ENCODE measurements around the gene ICAM1.

DNA sequence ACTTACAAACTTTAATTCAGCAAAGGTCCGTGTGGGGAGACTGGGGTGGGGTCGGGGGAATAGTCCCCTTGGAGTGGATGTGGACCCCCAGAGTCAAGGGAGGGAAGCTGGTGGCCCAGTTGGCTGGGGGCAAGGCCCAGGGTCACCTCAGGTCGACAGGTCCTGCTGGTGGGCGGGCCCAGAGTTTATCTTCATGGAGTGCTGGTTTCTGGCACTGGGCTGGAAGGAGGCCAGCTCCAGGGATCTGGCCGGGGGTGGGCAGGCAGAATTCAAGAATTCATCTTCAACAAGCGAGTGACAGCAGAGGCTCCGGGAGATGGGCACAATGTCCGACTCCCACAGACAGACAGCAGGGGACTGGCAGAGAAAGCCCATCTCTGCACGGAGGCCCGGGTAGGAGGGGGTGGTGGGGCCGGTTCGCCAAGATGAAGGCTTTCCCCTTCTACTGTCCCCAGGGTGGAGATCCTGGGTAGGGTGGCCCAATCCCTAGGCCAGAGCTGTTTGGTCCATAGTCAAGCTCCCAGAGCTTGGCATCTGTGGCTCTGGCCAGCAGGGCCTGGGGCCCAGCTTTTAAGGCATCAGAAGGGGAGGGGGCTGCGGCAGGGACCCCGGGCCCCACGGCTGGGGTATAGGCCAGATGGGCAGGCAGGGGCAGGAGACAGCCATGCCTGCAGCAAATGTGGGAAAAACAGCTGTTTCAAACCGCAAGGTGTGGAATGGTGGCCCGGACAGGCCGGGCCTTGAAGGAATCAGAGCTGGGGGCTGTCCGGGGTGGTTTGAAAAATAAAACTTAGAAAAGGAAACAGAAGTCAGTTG lies 45.5 kb downstream of the ICAM1 start:
- TF ChIP-seq, protein P1, sequence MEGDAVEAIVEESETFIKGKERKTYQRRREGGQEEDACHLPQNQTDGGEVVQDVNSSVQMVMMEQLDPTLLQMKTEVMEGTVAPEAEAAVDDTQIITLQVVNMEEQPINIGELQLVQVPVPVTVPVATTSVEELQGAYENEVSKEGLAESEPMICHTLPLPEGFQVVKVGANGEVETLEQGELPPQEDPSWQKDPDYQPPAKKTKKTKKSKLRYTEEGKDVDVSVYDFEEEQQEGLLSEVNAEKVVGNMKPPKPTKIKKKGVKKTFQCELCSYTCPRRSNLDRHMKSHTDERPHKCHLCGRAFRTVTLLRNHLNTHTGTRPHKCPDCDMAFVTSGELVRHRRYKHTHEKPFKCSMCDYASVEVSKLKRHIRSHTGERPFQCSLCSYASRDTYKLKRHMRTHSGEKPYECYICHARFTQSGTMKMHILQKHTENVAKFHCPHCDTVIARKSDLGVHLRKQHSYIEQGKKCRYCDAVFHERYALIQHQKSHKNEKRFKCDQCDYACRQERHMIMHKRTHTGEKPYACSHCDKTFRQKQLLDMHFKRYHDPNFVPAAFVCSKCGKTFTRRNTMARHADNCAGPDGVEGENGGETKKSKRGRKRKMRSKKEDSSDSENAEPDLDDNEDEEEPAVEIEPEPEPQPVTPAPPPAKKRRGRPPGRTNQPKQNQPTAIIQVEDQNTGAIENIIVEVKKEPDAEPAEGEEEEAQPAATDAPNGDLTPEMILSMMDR (IDR thresholded peaks at IDR 0.05), result no peak
- TF ChIP-seq POLR2A (IDR thresholded peaks at IDR 0.05), result no peak

Measured in body of pancreas (tissue), 4 donors.